ENCODE measurements around the gene CCAR1. TPM values are rescaled to one million over a fixed set of nuclear protein-coding genes. Genes with fewer than 3 reads are reported as not detected.
"Not testable (repeated sequence)": the region's sequence is repeated elsewhere in the genome, so short reads cannot be mapped to it uniquely, and the experiment has no call there.

CCAR1 gene
- total RNA-seq, 2 donors from 2014 or later = 30.9 to 68.6 TPM

- Histone ChIP-seq H3K9me3 (no peaks in the 10 kb centered on the region), H3K27me3 (no peaks in the 10 kb centered on the region), H3K4me3 (no peak overlapping the region), H3K27ac (no peak overlapping the region), H3K36me3 (replicated peaks in 1 of 2; ENCODE audit: insufficient read depth in 1 of 2, low read depth in 2 of 2) (peaks cover 0 to 5% of the 10 kb centered on the region in 2 donors), H3K4me1 (peaks cover 8% of the 10 kb centered on the region)
- DNase-seq = no peak
- WGBS, 2 donors = 94 to 96% methylated on average over 14 of the region's 14 CpGs
- ATAC-seq = no peak
- no peak for TF ChIP-seq POLR2A (IDR thresholded peaks at IDR 0.05)
- TF ChIP-seq CTCF (IDR thresholded peaks at IDR 0.05) = no peak
- intact Hi-C loops (cut with DNase I) = no loop called here
Measured at GRCh38 chr10:68725016-68725415, 4.0 kb downstream of the CCAR1 start.

- Histone ChIP-seq H3K27ac (no peak overlapping the region), H3K9me3 (no peaks in the 10 kb centered on the region), H3K4me1 (peaks cover 6% of the 10 kb centered on the region), H3K36me3 (replicated peaks in 1 of 2; ENCODE audit: insufficient read depth in 1 of 2, low read depth in 2 of 2) (peaks cover under 1 to 15% of the 10 kb centered on the region in 2 donors), H3K27me3 (no peaks in the 10 kb centered on the region), H3K4me3 (no peak overlapping the region)
- intact Hi-C loops (cut with DNase I) = no loop called here
- 86 to 89% methylated on average over 9 of the region's 9 CpGs for WGBS, 2 donors
- ATAC-seq = no peak
- no peak for DNase-seq
- TF ChIP-seq CTCF (IDR thresholded peaks at IDR 0.05) = no peak
- no peak for TF ChIP-seq POLR2A (IDR thresholded peaks at IDR 0.05)
Measured at GRCh38 chr10:68727146-68727545, 6.1 kb downstream of the CCAR1 start.

GRCh38 chr10:68732651-68733050 lies 11.6 kb downstream of the CCAR1 start:
- no peak overlapping the region for H3K27ac ChIP-seq
- no peaks in the 10 kb centered on the region for H3K4me1 ChIP-seq
- H3K9me3 ChIP-seq = no peaks in the 10 kb centered on the region
- peaks cover 10 to 22% of the 10 kb centered on the region in 2 donors for H3K36me3 ChIP-seq (replicated peaks in 1 of 2; ENCODE audit: insufficient read depth in 1 of 2, low read depth in 2 of 2)
- intact Hi-C loops (cut with DNase I) = no loop called here
- ATAC-seq (no peak), DNase-seq (no peak)
- 91 to 94% methylated on average over 8 of the region's 8 CpGs for WGBS, 2 donors
- H3K27me3 ChIP-seq = no peaks in the 10 kb centered on the region
- H3K4me3 ChIP-seq = no peak overlapping the region
- TF ChIP-seq POLR2A (IDR thresholded peaks at IDR 0.05) = no peak
- no peak for TF ChIP-seq CTCF (IDR thresholded peaks at IDR 0.05)

- Histone ChIP-seq H3K27ac (no peak overlapping the region), H3K9me3 (no peaks in the 10 kb centered on the region), H3K27me3 (no peaks in the 10 kb centered on the region), H3K4me1 (no peaks in the 10 kb centered on the region), H3K36me3 (replicated peaks in 1 of 2; ENCODE audit: insufficient read depth in 1 of 2, low read depth in 2 of 2) (peaks cover 10 to 31% of the 10 kb centered on the region in 2 donors), H3K4me3 (no peak overlapping the region)
- ATAC-seq (no peak), DNase-seq (no peak)
- TF ChIP-seq CTCF (IDR thresholded peaks at IDR 0.05) = no peak
- no peak for TF ChIP-seq POLR2A (IDR thresholded peaks at IDR 0.05)
- 93% methylated on average over 7 of the region's 7 CpGs for WGBS, 2 donors
- intact Hi-C loops (cut with DNase I) = no loop called here
Measured at GRCh38 chr10:68734349-68734748, 13.3 kb downstream of the CCAR1 start.

GRCh38 chr10:68735119-68735518 lies 14.1 kb downstream of the CCAR1 start:
- Histone ChIP-seq H3K4me1 (no peaks in the 10 kb centered on the region), H3K4me3 (no peak overlapping the region), H3K27me3 (no peaks in the 10 kb centered on the region), H3K27ac (no peak overlapping the region), H3K9me3 (no peaks in the 10 kb centered on the region), H3K36me3 (replicated peaks in 1 of 2; ENCODE audit: insufficient read depth in 1 of 2, low read depth in 2 of 2) (peaks cover 10 to 37% of the 10 kb centered on the region in 2 donors)
- ATAC-seq (no peak), DNase-seq (no peak)
- TF ChIP-seq CTCF (IDR thresholded peaks at IDR 0.05) (no peak), POLR2A (IDR thresholded peaks at IDR 0.05) (no peak)
- intact Hi-C loops (cut with DNase I) = no loop called here
- WGBS, 2 donors = 68 to 78% methylated on average over 6 of the region's 6 CpGs

GRCh38 chr10:68735739-68736138 lies 14.7 kb downstream of the CCAR1 start:
- H3K4me3 ChIP-seq; H3K9me3 ChIP-seq; H3K27ac ChIP-seq; intact Hi-C loops (cut with DNase I); H3K4me1 ChIP-seq; DNase-seq; ATAC-seq; H3K27me3 ChIP-seq: not testable (repeated sequence)
- H3K36me3 ChIP-seq (replicated peaks in 1 of 2; ENCODE audit: insufficient read depth in 1 of 2, low read depth in 2 of 2) = peaks cover 10 to 35% of the 10 kb centered on the region in 2 donors
- 94 to 98% methylated on average over 6 to 7 of the region's 7 CpGs for WGBS, 2 donors

- H3K4me1 ChIP-seq; DNase-seq; ATAC-seq; H3K27ac ChIP-seq; H3K27me3 ChIP-seq; intact Hi-C loops (cut with DNase I); H3K4me3 ChIP-seq; H3K9me3 ChIP-seq: not testable (repeated sequence)
- WGBS, 2 donors = 97 to 98% methylated on average over 5 of the region's 5 CpGs
- peaks cover 5 to 50% of the 10 kb centered on the region in 2 donors for H3K36me3 ChIP-seq (replicated peaks in 1 of 2; ENCODE audit: insufficient read depth in 1 of 2, low read depth in 2 of 2)
Measured at GRCh38 chr10:68740676-68741075, 19.6 kb downstream of the CCAR1 start.
